GM18951 (cell line): ENCODE results near the gene DKC1.

Experiments used
- POLR2A ChIP-seq: IDR thresholded peaks from 4 replicates; pipeline ENCODE4 v1.6.1; 2011; ENCODE audit warnings: mild to moderate bottlenecking; ENCODE audit not compliant: insufficient read length, insufficient read depth; ENCODE audit errors: extremely low read depth
- in situ Hi-C: fragments of 300-500 bp; cut with MboI; formaldehyde crosslinking; loops from one replicate; pipeline ENCODE4 v1.12.0; 2022; ENCODE audit warnings: low sequenced_read_pairs, mixed read lengths, inconsistent platforms; ENCODE audit not compliant: unreplicated experiment

Gene DKC1

DNA sequence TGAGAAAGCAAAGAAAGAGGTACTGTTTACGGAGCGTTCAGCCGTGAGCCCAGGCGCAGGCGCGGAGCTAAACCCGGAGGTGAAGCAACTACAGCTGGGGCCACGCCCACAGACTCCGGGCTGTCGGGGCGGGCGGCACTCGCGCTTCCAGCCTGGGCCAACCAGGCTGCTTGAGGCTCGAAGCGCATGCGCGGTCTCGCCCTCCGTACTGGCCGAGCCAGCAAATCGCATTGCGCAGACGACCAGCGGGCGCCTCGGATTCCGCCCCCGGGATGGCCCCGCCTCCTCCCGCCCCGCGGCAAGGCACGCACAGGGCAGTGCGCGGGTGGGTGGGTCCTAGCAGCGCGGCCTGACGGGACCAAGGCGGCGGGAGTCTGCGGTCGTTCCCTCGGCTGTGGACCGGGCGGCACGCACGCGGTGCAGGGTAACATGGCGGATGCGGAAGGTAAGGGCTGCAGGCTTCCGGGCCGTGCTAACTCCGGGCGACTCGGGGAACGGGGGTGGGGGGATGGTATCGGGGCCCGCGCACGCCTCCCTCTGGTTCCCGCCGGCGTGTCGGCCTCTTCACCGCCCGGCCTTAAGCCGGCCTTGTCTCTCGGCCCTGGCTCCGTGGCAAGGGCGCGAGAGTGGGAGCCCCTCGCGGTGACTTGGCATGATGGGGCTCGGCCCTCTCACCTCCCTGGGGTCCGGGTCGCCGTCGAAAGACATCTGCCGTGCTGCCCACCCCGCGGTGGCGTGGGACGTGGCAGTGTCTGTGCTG is at the start of gene DKC1:
Gene DKC1, plus strand, starts transcription at position 328 of the 760 bp plus-strand sequence. Its CDS starts 102 bp downstream, at position 430.
- peak; percentile 75 for TF ChIP-seq POLR2A
- in situ Hi-C loops, result no loop called here

- no peak for TF ChIP-seq POLR2A
- in situ Hi-C loops, result no loop called here
Observed at GRCh38 chrX:154714925-154715324, 47.7 kb upstream of the DKC1 start.

- in situ Hi-C loops, result no loop called here
- TF ChIP-seq POLR2A, result no peak
Observed at GRCh38 chrX:154715825-154716224, 46.8 kb upstream of the DKC1 start.

DNA sequence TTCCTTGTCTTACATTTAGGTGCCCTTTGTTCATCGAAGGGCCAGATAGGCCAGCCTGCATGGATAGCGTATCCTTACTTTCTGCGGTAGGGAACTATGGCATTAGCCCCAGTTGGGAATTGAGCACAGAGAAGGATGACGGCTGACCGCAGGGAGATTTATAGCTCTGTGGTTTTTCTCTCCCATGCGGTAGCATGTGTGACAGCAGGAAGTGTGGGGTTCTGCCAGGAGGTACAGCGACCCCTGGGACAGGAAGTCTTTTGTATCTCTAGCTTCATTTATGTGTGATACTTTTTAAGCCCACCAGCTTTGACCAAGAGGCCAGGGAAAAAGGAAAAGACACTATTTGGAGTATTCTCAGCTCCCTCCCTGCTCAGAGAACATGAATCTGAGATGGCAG is 44.8 kb upstream of the DKC1 start:
- TF ChIP-seq POLR2A, result no peak
- in situ Hi-C loops, result no loop called here

DNA sequence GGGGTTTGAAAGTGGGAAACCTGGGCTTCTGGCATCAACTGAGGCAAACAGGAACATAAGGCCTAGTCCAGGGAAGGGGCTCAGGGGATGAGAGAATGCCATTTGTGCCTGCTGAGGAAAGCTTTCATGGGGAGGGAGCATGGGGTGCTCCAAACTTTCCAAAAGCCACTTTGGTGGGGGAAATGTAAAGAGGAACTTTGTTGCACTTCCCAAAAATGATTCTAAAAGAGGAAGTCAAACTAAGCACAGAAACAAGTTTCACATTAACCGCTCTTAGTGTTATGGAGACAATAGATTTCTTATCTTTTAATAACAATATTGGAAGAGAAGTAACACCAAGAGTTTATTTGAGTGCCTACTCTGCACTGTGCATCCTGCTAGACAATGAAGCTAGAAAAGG is 44.0 kb upstream of the DKC1 start:
- in situ Hi-C loops, result no loop called here
- no peak for TF ChIP-seq POLR2A

DNA sequence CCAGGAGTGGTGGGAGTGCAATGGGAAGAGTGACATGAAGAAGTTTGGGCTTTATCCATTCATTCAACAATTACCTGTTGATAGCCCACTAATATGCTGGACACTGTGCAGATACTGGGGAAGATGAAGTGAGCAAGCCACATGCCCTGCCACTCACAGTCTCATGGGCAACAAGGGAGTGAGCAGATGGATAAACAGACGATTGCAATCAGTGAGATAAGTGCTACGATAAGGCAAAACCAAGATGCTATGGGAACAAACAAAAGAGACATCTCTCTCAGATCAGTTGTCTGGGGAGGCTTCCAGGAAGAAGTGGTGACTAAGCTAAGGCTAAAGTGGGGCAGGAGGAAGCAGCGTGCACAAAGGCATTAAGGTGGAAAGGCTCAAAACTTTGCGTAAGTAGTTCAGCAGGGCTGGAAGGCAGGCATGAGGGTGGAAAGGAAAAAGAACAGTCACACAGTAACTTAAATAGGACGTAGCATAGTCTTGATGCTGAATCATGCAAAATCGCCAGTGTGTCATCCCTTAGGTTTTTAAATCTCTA is 43.5 kb upstream of the DKC1 start:
- no peak for TF ChIP-seq POLR2A
- in situ Hi-C loops, result no loop called here

GRCh38 chrX:154720067-154720466 is 42.6 kb upstream of the DKC1 start:
- TF ChIP-seq POLR2A, result no peak
- in situ Hi-C loops, result no loop called here

DNA sequence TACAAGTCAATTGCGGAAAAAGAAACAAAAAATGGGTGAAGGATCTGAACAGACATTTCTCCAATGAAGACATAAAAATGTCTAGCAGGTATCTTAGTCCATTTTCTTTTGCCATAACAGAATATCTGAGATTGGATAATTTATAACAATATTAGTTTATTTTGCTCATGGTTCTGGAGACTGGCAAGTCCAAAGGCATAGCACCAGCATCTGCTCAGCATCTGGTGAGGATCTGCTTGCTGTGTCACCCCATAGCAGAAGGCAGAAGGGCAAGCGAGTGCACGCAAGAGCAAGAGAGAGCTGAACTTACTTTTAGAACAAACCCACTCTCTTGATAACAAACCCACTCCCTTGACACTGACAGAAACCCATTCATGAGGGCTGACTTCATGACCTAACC is 41.5 kb upstream of the DKC1 start:
- TF ChIP-seq POLR2A, result no peak
- in situ Hi-C loops, result no loop called here

DNA sequence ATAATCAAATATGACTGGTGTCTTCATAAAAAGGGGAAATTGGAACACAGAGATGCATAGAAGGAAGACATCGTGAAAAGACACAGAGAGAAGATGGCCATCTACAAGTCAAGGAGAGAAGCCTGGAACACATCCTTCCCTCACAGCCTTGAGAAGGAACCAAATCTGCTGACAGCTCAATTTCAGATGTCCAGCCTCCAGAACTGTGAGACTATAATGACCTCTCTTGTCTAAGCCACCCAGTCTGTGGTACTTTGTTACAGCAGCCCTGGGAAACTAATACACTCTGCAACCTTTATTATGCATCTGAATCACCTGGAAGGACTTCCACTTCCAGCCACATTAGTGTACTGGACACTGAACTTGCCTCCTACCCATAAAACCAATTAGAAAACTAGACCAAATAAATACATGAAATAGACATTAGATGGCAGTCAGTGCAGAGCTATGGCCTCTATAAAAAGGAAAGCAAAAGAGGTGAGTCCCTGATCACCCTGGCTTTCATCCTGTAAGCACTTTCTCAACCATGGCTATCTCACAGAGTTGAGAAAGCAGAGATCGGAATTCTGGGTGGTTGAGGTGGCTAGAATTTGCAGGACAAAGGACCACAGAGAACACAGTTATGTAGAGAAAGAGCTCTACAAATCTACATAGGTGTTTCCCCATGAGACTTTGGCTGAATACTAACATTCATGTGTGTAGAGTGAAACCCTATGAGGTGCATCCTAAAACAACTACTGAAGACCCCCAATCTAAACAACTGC is 37.5 kb upstream of the DKC1 start:
- no peak for TF ChIP-seq POLR2A
- in situ Hi-C loops, result no loop called here

- in situ Hi-C loops, result no loop called here
- TF ChIP-seq POLR2A, result no peak
Observed at GRCh38 chrX:154727418-154727817, 35.2 kb upstream of the DKC1 start.

- in situ Hi-C loops, result no loop called here
- TF ChIP-seq POLR2A, result no peak
Observed at GRCh38 chrX:154727871-154728270, 34.8 kb upstream of the DKC1 start.

DNA sequence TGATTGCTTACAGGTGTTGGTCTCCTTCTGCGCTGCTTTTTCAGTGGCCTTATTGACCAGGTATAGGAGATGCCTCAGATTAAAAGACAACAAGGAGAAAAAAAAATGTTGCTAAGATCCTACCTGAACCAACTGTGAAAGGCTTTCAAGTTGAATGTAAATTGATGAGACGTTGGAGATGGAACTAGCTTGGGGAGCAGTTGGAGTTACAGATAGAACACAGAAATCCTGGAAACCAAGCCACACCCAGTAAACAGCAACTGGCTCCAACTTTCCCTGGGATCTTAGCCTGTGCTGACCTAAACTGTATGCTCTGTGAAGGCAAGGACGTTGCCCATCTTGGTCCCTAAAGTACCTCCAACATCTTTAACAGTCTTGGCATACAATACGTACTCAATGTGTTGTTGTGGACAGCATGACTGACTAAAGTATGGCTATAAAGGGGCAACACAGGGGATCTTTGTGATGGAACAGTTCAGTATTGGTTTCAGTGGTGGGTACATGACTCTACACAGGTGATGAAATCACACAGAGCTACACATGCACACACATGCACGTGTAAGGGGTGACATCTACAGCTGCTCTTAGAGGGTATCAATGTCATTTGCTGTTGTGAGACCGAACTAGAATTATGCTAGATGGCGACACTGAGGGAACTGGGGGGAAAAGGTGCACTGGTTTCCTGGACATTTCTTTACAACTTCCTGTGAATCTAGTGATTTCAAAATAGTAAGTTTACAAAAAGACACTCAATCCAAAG is 34.1 kb upstream of the DKC1 start:
- in situ Hi-C loops, result no loop called here

DNA sequence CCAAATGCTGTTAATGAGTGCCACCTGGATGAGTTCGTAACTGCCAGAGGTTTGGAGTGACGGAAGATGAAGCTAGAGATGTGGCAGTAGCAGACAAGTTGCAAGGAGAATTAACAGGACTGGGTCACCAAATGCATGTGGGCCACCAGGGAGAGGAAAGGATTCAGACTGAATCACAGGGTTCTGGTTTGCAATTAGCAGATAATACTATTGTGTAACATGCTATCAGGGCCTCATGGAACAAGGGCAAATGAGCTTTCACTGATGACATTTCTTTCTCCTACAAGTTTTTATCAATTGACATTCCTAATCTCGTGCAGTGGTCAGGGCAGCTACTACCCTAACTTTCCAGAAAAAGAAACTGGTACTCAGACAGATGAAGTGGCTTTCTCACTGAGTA is 33.2 kb upstream of the DKC1 start:
- TF ChIP-seq POLR2A, result no peak
- in situ Hi-C loops, result no loop called here

More for the DNA sequence above, 34.1 kb upstream of the DKC1 start:
- no peak for TF ChIP-seq POLR2A
